ENCODE data around the gene KRTAP9-3. TPM values are rescaled to one million over a fixed set of nuclear protein-coding genes. Genes with fewer than 3 reads are reported as not detected.

KRTAP9-3 gene
- total and polyA plus RNA-seq, 9 donors = not detected

DNA sequence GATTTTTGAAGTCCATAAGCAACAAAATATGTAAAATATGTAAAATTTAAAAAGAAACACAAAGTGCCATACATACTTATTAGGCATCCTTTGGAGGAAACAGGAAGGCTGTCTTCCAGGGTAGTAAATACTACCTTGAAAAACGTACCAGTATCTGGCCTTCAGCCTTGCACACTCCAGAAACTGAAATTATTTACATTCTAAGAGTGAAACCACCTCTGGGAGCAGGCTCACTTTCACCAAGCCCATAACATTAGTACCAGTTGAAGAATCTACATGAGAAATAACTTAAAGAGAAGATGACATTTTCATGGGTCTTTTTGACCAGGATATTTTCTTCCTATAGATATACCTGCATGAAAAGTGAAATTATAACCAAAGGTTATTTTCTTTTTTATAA lies 36.2 kb upstream of the KRTAP9-3 start:
- TF ChIP-seq EP300 (IDR thresholded peaks at IDR 0.05) = no peak
- TF ChIP-seq POLR2A (IDR thresholded peaks at IDR 0.05) = no peak
- TF ChIP-seq, protein P1, sequence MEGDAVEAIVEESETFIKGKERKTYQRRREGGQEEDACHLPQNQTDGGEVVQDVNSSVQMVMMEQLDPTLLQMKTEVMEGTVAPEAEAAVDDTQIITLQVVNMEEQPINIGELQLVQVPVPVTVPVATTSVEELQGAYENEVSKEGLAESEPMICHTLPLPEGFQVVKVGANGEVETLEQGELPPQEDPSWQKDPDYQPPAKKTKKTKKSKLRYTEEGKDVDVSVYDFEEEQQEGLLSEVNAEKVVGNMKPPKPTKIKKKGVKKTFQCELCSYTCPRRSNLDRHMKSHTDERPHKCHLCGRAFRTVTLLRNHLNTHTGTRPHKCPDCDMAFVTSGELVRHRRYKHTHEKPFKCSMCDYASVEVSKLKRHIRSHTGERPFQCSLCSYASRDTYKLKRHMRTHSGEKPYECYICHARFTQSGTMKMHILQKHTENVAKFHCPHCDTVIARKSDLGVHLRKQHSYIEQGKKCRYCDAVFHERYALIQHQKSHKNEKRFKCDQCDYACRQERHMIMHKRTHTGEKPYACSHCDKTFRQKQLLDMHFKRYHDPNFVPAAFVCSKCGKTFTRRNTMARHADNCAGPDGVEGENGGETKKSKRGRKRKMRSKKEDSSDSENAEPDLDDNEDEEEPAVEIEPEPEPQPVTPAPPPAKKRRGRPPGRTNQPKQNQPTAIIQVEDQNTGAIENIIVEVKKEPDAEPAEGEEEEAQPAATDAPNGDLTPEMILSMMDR (IDR thresholded peaks at IDR 0.05) = no peak
- Histone ChIP-seq H3K4me3 (no peak overlapping the region), H3K27me3 (no peaks in the 10 kb centered on the region), H3K27ac (no peak overlapping the region), H3K4me1 (ENCODE audit: insufficient read depth) (no peaks in the 10 kb centered on the region), H3K36me3 (no peaks in the 10 kb centered on the region), H3K9me3 (no peaks in the 10 kb centered on the region)
- 0 to 11% (median 0%) methylated on average over 1 of the region's 1 CpG for WGBS, 3 donors
- intact Hi-C loops (cut with DNase I) = no loop called here
- DNase-seq = no peak

DNA sequence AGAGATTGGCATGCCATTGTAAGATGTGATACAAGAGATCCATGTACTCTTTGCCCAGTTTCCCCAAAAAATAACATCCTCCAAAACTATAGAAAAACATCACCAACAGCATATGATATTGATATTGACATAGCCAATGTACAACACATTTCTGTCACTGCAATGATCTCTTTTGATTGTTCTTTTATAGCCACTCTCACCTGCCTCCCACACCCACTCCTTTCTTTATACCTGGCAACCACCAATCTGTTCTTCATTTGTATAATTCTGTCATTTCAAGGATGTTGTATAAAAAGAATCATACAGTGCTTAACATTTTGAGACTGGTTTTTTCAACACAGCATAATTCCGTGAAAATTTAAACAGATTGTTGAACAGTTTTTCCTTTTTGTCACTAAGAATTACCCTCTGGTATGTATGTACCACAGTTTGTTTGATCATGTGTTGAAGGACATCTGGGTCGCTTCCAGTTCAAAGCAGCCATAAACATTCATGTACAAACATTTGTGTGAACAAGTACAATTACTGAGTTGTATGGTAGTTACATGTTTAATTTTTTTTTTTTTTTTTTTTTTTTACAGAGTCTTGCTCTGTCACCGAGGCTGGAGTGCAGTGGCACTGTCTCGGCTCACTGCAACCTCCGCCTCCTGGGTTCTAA lies 32.7 kb upstream of the KRTAP9-3 start:
- Histone ChIP-seq H3K9me3 (no peaks in the 10 kb centered on the region), H3K4me3 (no peak overlapping the region), H3K36me3 (no peaks in the 10 kb centered on the region), H3K4me1 (ENCODE audit: insufficient read depth) (no peaks in the 10 kb centered on the region), H3K27me3 (no peaks in the 10 kb centered on the region), H3K27ac (no peak overlapping the region)
- intact Hi-C loops (cut with DNase I) = no loop called here
- 71 to 83% (median 78%) methylated on average over 5 of the region's 5 CpGs for WGBS, 3 donors
- TF ChIP-seq POLR2A (IDR thresholded peaks at IDR 0.05) (no peak), EP300 (IDR thresholded peaks at IDR 0.05) (no peak)
- TF ChIP-seq, protein P1 (IDR thresholded peaks at IDR 0.05) = no peak
- DNase-seq = no peak

DNA sequence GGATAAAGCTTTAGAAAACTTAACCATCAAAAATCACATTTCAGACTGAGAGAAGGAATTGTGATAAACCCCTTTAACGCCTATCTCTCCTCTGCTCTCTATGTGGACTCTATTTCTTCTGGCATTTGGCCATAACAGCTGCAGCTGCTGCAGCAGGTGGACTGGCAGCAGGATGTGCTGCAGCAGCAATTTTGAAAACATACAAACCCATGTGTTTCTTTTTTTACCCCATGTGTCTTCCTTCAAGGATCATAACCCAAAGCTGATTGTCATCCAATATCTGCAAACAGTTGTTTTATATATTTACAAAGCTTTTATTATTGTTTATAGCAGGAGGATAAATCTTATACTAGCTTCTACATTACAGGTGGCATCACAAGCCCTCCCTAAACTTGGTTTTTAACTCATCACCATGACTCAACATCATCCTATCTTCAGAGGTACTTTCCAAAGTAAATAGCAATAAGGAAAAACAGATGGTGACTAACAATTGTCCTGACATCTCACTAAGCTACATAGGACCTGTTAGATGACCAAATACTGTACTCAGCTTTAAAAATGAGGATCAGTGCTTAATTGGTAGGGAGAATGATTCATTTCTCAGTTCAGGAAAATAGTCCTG lies 20.3 kb upstream of the KRTAP9-3 start:
- Histone ChIP-seq H3K27me3 (no peaks in the 10 kb centered on the region), H3K4me3 (no peak overlapping the region), H3K27ac (no peak overlapping the region), H3K4me1 (ENCODE audit: insufficient read depth) (no peaks in the 10 kb centered on the region), H3K36me3 (no peaks in the 10 kb centered on the region), H3K9me3 (no peaks in the 10 kb centered on the region)
- 2 to 14% (median 4%) methylated on average over 1 of the region's 1 CpG for WGBS, 3 donors
- TF ChIP-seq, protein P1 (IDR thresholded peaks at IDR 0.05) = no peak
- TF ChIP-seq POLR2A (IDR thresholded peaks at IDR 0.05) = no peak
- no peak for TF ChIP-seq EP300 (IDR thresholded peaks at IDR 0.05)
- intact Hi-C loops (cut with DNase I) = no loop called here
- no peak for DNase-seq

DNA sequence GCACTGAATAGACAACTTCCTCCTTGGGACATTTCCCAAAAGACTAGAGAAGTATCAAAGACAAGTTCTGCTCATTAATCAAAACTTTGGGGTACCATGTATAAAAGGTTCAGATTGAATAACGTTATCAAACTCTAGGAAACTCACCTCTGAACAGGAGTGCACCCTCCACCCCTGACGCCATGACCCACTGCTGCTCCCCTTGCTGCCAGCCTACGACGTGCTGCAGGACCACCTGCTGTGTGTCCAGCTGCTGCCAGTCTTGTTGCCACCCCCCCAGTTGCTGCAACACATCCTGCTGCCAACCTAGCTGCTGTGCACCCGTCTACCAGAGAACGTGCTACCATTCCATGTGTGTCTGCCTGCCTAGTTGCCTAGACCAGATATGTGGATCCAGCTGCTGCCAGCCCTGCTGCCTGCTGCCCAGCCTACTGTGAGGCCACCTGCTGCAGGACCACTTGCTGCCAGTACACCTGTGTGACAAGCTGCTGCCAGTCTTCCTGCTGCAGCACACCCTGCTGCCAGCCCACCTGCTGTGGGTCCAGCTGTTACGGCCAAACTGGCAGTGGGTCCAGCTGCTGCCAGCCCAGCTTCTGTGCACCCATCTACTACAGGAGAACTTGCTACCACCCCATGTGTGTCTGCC lies 19.6 kb upstream of the KRTAP9-3 start:
- Histone ChIP-seq H3K4me3 (no peak overlapping the region), H3K4me1 (ENCODE audit: insufficient read depth) (no peaks in the 10 kb centered on the region), H3K27ac (no peak overlapping the region), H3K9me3 (no peaks in the 10 kb centered on the region), H3K36me3 (no peaks in the 10 kb centered on the region), H3K27me3 (no peaks in the 10 kb centered on the region)
- WGBS, 3 donors = 56 to 73% (median 63%) methylated on average over 7 of the region's 7 CpGs
- no peak for DNase-seq
- TF ChIP-seq, protein P1 (IDR thresholded peaks at IDR 0.05) = no peak
- TF ChIP-seq POLR2A (IDR thresholded peaks at IDR 0.05) (no peak), EP300 (IDR thresholded peaks at IDR 0.05) (no peak)
- intact Hi-C loops (cut with DNase I) = no loop called here
